OCI-LY3 (cell line): ENCODE data around the gene RNPEPL1.

ENCODE experiments used
- H2AFZ ChIP-seq: fragments of 200-600, 300-600 bp; shearing (Covaris generic); 2 replicates; pipeline ENCODE4 v1.6.0; 2014; ENCODE audit warnings: antibody characterized with exemption, low read depth, low read length
- H3K27ac ChIP-seq: fragments of 200-600, 300-600 bp; sonication (generic); 2 replicates; pipeline ENCODE4 v1.5.1; 2014; ENCODE audit warnings: mild to moderate bottlenecking, low read length, moderate library complexity, mixed read lengths
- H3K27me3 ChIP-seq: fragments of 200-600, 300-600 bp; sonication (generic); 2 replicates; pipeline ENCODE4 v1.6.1; 2014; ENCODE audit warnings: low read depth, low read length, mixed read lengths
- H3K36me3 ChIP-seq: fragments of 200-600, 300-600 bp; sonication (generic); replicated peaks from 2 replicates; pipeline ENCODE3; 2014; ENCODE audit warnings: low read depth, low read length, mixed read lengths
- H3K4me1 ChIP-seq: fragments of 300-600, 200-600 bp; sonication (generic); 2 replicates; pipeline ENCODE4 v1.6.1; 2014; ENCODE audit warnings: low read length, mixed read lengths
- H3K4me2 ChIP-seq: fragments of 200-600, 300-600 bp; sonication (generic); 2 replicates; pipeline ENCODE4 v1.6.1; 2014; ENCODE audit warnings: low read length, mixed read lengths
- H3K4me3 ChIP-seq: fragments of 300-600, 200-600 bp; sonication (generic); 2 replicates; pipeline ENCODE4 v1.5.1; 2014; ENCODE audit warnings: antibody characterized with exemption, mild to moderate bottlenecking, low read length, moderate library complexity
- H3K79me2 ChIP-seq: fragments of 300-600, 200-600 bp; shearing (Covaris generic); 2 replicates; pipeline ENCODE4 v1.6.1; 2014; ENCODE audit warnings: mild to moderate bottlenecking, low read length, mixed read lengths
- H3K9ac ChIP-seq: fragments of 300-600, 200-600 bp; shearing (Covaris generic); 2 replicates; pipeline ENCODE4 v1.6.0; 2014; ENCODE audit warnings: mild to moderate bottlenecking, low read length, moderate library complexity
- H3K9me3 ChIP-seq: fragments of 200-600, 300-600 bp; shearing (Covaris generic); 2 replicates; pipeline ENCODE4 v1.6.1; 2014; ENCODE audit warnings: low read length, mixed read lengths; ENCODE audit not compliant: insufficient read depth
- H4K20me1 ChIP-seq: fragments of 200-600, 300-600 bp; sonication (generic); 2 replicates; pipeline ENCODE4 v1.6.1; 2016; ENCODE audit warnings: low read length, mixed read lengths; ENCODE audit not compliant: insufficient read depth
- CTCF ChIP-seq: fragments of 200-600, 300-600 bp; sonication (generic); IDR thresholded peaks from 2 replicates; pipeline ENCODE4 v1.5.1; 2014; ENCODE audit warnings: antibody characterized with exemption, low read length, low read depth
- EZH2phosphoT487 ChIP-seq: fragments of 200-600 bp; shearing (Covaris generic); IDR thresholded peaks from 2 replicates; pipeline ENCODE4 v1.6.1; 2018; ENCODE audit warnings: antibody characterized with exemption, mixed run types, low read depth

RNPEPL1 gene

DNA sequence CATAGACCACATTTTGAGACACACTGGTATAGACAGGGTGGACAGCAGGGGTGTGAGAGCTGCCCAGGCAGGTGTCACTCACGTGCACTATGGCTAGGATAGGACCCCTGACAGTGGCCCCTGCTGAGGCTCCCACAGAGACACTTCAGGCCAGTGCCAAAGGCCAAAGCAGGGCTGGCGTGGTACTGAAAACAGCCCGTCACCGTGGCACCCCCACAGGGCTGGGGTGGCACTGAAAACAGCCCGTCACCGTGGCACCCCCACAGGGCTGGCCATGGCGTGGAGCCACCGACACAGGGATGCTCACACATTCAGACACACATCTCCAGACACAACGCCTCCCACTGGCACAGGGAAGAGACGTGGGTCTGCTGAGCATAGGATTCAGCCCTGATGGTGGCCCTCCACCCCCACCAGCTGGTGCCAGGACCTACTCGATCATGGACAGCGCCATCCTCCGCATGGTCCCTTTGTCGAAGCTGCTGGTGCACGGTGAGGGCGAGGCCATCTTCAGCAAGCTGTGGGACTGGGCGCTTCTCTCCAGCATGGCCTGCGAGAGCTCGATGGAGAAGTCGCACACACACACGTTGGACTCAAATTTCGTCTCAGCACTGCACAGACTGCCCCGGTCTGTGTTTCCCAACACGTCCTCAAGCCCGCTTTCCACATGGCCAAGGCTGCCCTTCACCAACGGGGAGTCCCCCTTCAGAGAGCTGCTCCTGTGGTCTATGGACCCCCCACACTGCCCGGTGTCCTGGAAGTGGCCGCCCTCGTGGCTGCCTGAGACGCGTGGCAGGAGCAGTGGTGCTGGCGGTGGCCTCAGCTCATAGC, 44.6 kb upstream of the RNPEPL1 start:
- Histone ChIP-seq H3K4me3 (no peak overlapping the region), H3K36me3 (peaks cover 64% of the 10 kb centered on the region), H3K9ac (no peak overlapping the region), H3K4me1 (no peaks in the 10 kb centered on the region), H3K27me3 (no peaks in the 10 kb centered on the region), H3K27ac (no peak overlapping the region), H3K9me3 (0 out of 2 replicates have a peak, but pooled peaks cover 3% of the 10 kb centered on the region), H2AFZ (no peak overlapping the region), H3K79me2 (no peaks in the 10 kb centered on the region), H3K4me2 (no peak overlapping the region), H4K20me1 (no peaks in the 10 kb centered on the region)
- TF ChIP-seq EZH2phosphoT487 (no peak), CTCF (no peak)

DNA sequence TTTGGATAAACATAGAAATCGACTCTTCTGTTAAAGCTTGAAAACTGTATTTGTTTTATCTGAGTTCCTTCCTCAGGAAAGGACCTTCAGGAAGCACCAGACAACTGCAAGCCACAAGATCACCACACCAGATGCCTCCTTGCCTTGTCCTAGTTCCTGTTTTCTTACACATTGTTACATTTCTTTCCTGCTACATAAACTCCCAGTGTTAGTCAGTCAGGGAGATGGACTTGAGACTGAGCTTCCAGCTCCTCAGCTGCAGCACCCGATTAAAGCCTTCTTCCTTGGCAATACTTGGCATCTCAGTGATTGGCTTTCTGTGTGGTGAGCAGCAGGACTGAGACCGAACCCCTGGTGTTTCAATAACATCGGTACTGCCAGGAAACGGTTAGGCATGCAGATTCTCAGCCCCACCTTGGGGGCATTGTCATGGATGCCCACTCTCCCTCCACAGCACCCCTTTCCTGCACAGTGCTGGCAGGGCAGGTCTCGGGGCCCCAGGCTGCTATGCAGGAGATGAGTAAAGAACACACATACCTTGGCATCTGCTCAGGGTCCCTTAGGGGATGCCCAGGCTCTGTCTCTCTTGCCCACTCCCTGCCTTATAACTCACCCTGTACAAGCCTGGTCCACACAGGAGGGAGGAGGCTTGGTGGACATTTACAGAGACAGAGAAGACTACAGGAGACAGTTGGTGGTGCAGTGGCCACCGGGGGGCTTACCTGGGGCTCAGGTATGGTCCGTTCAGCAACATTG, 43.1 kb upstream of the RNPEPL1 start:
- Histone ChIP-seq H4K20me1 (no peaks in the 10 kb centered on the region), H3K27ac (no peak overlapping the region), H2AFZ (no peak overlapping the region), H3K36me3 (peaks cover 62% of the 10 kb centered on the region), H3K79me2 (no peaks in the 10 kb centered on the region), H3K4me1 (no peaks in the 10 kb centered on the region), H3K4me2 (no peak overlapping the region), H3K9ac (no peak overlapping the region), H3K9me3 (0 out of 2 replicates have a peak, but pooled peaks cover 3% of the 10 kb centered on the region), H3K27me3 (no peaks in the 10 kb centered on the region), H3K4me3 (no peak overlapping the region)
- TF ChIP-seq EZH2phosphoT487 (no peak), CTCF (no peak)

DNA sequence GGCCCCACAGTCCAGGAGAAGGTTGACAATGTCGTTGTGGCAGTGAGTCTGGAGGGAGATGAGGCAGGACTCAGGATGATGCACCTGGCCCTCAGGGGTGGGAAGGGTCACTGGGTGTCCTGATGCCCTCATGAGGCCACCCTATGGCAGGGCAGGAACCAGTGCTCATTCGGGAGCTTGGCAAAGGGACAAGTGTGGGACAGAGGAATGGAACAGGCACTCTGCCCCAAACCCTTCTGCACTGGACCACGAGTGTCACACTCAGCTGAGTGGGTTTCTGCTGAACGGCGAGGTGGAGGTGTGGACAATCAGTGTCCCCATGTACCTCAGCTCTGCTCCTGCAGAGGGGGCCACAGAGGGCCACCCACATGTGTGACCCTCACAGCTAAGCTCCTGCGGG, 42.5 kb upstream of the RNPEPL1 start:
- Histone ChIP-seq H3K27me3 (no peaks in the 10 kb centered on the region), H3K36me3 (peaks cover 66% of the 10 kb centered on the region), H3K9ac (no peak overlapping the region), H3K27ac (no peak overlapping the region), H3K79me2 (no peaks in the 10 kb centered on the region), H3K9me3 (0 out of 2 replicates have a peak, but pooled peaks cover 3% of the 10 kb centered on the region), H3K4me2 (no peak overlapping the region), H3K4me3 (no peak overlapping the region), H3K4me1 (no peaks in the 10 kb centered on the region), H2AFZ (no peak overlapping the region), H4K20me1 (no peaks in the 10 kb centered on the region)
- TF ChIP-seq EZH2phosphoT487 (no peak), CTCF (no peak)

DNA sequence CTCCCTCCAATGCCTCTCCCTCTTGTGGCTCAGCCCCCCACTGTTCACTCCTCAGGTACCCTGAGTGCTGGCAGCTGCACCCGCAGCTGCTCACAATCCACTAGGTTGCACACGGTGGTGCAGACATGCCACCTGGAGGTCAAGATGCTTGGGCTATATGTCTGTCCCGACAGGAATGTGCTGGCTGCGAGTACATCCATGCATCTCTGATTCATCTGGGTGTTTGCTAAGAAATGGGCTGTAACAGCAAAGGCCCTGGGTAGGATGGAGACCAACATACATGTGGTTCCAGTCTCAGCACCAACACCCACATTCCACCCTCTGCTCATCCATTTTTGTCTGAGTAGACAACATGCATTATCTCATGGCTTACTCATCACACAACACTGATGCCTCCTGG, 41.8 kb upstream of the RNPEPL1 start:
- H3K27me3 ChIP-seq = no peaks in the 10 kb centered on the region
- no peak overlapping the region for H3K4me2 ChIP-seq
- no peaks in the 10 kb centered on the region for H3K4me1 ChIP-seq
- no peak overlapping the region for H3K4me3 ChIP-seq
- peaks cover 72% of the 10 kb centered on the region for H3K36me3 ChIP-seq
- no peaks in the 10 kb centered on the region for H4K20me1 ChIP-seq
- no peak overlapping the region for H2AFZ ChIP-seq
- no peak overlapping the region for H3K27ac ChIP-seq
- H3K79me2 ChIP-seq = no peaks in the 10 kb centered on the region
- no peak for TF ChIP-seq CTCF
- no peak for TF ChIP-seq EZH2phosphoT487
- 0 out of 2 replicates have a peak, but pooled peaks cover 3% of the 10 kb centered on the region for H3K9me3 ChIP-seq
- H3K9ac ChIP-seq = no peak overlapping the region
